ENCODE data around the gene JPH4.

The JPH4 gene

DNA sequence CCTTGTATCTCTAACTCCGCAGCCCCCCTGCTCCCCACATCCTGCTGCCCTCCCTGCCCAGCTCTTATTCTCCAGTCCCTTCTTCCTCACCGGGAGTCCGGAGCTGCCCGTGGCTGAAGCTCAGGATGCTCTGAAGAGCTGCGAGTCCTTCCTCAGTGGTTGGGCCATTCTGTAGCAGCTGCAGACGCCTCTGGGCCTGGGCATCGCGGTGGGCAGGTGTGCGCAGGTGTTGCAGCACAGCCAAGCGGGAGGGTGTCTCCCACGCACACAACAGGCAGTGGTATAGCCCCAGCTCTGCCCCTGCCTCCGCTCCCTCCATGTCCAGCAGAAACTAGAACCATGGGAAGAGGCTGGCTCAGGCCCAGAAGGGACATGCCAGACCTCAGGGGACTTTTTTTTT, 47.2 kb downstream of the JPH4 start:
- no peak for DNase-seq (ENCODE audit: low read depth)
- TF ChIP-seq, protein P1, sequence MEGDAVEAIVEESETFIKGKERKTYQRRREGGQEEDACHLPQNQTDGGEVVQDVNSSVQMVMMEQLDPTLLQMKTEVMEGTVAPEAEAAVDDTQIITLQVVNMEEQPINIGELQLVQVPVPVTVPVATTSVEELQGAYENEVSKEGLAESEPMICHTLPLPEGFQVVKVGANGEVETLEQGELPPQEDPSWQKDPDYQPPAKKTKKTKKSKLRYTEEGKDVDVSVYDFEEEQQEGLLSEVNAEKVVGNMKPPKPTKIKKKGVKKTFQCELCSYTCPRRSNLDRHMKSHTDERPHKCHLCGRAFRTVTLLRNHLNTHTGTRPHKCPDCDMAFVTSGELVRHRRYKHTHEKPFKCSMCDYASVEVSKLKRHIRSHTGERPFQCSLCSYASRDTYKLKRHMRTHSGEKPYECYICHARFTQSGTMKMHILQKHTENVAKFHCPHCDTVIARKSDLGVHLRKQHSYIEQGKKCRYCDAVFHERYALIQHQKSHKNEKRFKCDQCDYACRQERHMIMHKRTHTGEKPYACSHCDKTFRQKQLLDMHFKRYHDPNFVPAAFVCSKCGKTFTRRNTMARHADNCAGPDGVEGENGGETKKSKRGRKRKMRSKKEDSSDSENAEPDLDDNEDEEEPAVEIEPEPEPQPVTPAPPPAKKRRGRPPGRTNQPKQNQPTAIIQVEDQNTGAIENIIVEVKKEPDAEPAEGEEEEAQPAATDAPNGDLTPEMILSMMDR (conservative IDR thresholded peaks at IDR 0.05; ENCODE audit: low read length), result no peak
- H3K4me3 ChIP-seq (ENCODE audit: low read length), result no peak overlapping the region

DNA sequence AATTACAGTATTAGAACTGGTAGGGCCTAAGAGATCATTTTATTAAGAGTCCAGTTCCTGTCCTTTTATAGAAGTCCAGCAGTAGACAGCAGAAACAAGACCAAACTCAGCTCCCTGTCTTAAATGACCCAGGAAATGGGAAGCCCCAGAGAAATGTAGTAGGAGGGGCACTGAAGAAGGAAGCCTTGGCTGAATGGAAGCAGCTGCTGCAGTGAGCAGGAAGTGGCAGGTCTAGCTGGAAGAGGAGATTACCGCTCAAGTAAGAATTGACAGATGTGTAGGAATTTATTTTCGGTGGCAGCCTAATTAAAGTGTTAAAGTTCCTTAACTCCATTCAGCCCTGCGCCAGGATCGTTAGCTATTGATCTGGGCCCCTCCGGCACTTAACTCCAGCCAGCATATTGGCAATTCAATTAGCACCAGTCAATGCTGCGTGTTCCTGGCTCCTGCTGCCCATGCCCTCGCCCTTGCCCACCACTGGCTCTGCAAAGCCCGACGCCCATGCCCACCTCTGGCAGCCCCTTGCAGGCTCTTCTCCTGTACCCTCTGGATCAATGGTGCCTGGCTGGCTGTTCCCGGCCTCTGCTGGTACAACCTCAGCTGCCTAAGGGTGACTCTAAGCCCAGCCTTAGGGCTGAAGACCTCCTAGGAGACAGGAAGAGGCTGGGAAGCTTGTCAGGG, 48.1 kb downstream of the JPH4 start:
- TF ChIP-seq, protein P1 (conservative IDR thresholded peaks at IDR 0.05; ENCODE audit: low read length), result no peak
- no peak for DNase-seq (ENCODE audit: low read depth)

DNA sequence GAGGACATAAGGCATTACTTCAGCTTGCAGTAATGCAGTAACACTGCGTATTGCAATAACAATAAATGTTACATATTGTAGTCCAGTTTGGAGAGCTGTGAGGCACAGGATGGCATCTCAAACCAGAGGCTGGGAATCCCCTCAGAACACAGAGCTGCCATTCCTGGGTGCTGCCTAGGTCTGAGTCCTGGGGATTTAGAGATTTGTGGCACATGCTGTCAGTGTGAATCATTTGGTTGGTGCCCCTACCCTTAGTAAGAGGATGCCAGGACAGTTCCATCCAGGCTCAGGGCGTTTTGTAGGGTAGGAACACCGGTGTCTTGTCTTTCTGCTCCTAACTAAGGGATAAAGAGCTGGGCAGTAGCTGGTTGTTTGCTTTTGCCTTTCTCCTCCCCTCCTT, 49.6 kb downstream of the JPH4 start:
- TF ChIP-seq, protein P1 (conservative IDR thresholded peaks at IDR 0.05; ENCODE audit: low read length), result no peak
- H3K4me3 ChIP-seq (ENCODE audit: low read length), result no peak overlapping the region
- DNase-seq (ENCODE audit: low read depth), result no peak

More for the DNA sequence above, 48.1 kb downstream of the JPH4 start:
- no peak overlapping the region for H3K4me3 ChIP-seq (ENCODE audit: low read length)

DNA sequence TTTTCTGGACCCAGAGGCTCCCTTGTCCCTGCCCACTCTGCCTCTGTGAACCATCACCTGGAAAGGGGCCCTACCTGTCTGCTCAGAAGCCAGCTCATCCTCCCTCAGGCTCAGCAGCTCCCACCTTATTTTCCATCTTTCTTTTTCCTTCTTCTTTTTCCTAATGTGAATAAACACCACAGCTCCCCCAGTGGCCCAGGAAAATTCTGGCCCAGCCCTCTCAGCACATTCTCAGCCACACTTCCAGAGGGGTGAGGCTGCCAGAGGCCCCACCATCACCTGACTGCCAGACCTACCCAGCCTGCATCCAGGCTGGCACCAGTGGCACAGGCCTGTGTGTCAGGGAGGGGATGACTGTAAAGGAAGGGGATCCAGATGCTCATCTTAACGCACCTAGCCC, 50.0 kb downstream of the JPH4 start:
- DNase-seq (ENCODE audit: low read depth), result no peak
- TF ChIP-seq, protein P1 (conservative IDR thresholded peaks at IDR 0.05; ENCODE audit: low read length), result no peak
- H3K4me3 ChIP-seq (ENCODE audit: low read length), result no peak overlapping the region

DNA sequence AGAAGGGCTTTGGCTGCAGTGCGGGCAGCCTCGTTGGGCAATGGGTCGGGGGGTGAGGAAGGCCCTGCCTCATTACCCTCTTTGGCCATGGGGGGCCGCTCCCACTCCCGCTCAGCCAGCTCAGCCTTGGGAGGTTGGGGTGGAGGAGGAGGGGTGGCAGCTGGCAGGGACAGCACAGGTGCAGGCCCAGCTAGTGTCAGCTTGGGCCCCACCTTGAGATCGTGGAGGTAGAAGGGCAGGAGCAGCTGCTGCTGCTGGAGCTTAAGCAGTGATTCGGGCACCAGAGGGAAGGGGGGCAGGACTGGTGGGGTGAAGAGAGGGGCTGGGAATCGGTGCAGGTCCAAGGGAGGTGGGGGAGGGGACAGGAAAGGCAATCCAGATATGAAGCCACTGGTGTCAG, 53.0 kb downstream of the JPH4 start:
- no peak for DNase-seq (ENCODE audit: low read depth)
- TF ChIP-seq, protein P1 (conservative IDR thresholded peaks at IDR 0.05; ENCODE audit: low read length), result no peak
- no peak overlapping the region for H3K4me3 ChIP-seq (ENCODE audit: low read length)

DNA sequence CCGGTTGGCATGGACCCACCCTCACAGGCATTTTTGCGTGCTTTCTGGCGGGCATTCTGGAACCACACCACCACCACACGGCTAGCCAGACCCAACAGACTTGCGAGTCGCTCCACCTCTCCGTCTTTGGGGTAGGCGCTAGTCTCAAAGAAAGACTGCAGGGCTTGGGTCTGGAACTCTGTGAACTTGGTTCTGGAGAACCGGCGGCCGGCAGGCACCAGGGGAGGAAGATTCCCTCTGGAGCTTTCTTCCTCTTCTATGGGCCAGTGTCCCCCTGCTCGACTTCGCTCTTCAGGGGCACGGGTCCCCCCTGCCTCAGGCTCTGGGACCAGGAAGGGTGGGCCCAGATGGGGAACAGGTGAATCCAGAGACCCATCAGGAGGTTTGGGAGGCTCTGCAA, 53.6 kb downstream of the JPH4 start:
- DNase-seq (ENCODE audit: low read depth), result no peak
- TF ChIP-seq, protein P1 (conservative IDR thresholded peaks at IDR 0.05; ENCODE audit: low read length), result no peak
- H3K4me3 ChIP-seq (ENCODE audit: low read length), result no peak overlapping the region

DNA sequence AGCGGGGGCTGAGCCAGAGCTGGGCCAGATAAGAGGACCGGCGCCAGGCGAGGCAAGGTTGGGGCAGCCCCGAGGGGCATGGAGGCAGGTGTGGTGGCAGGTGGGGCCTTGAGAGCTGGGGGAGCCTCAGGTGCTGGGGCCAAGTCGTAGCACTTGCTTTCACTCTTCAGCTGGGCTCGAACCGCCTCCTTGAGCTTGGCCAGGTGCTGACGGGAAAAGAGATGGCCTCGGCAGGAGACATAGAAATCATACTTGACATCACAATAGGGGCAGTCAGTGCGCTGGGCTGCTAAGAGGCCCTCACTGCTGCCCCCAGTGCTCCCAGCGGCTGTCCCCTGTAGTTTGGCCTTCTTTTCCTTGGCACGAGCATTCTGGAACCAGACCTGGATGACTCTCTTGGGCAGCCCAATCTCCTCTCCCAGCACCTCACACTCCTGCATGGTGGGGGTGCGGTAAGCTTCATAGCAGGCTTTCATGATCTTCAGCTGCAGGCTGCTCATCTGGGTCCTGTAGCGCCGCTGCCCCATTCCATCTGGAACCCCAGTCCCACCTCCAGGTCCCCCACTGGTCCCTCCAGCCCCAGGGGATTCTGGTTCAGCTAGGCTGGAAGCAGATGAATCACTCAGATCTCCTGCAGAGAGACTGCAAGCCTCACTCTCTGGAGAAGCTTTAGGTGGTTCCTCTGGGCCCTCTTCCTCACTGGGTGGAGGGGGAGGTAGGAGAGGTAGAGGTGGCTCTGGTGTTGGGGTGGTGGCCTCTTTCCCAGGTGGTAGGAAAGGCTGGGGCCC, 55.2 kb downstream of the JPH4 start:
- no peak for DNase-seq (ENCODE audit: low read depth)
- no peak overlapping the region for H3K4me3 ChIP-seq (ENCODE audit: low read length)
- TF ChIP-seq, protein P1 (conservative IDR thresholded peaks at IDR 0.05; ENCODE audit: low read length), result no peak

All from AG10803 (cell line).